Measurements from ENCODE around the gene TYRP1.

TYRP1 gene

DNA sequence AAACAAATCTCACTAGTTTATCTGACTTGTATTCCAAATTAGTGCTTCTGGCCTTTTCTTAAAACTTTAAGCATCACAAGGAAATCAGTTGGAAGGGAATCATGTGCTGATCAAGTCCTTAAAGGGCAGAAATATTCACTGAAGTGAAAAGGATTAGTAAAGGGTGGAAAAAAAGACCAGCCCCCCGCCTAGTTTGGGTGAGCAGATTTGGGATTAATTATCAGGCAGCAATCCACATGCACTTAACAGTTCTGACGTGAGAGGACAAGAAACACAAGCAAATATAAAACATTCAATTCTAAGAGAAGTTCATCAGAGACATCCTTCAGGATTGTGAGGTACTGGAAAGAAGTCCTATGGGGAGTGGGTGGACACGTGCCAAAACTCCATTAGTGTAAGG is at the start of gene TYRP1:
TYRP1 (plus strand) TSS at position 245 of the 400 bp plus-strand sequence. CDS start 612 bp downstream, outside the sequence.
- Histone ChIP-seq H3K27ac (ENCODE audit: low read depth, low read length) (no peak within 1 kb of the TSS), H3K9me3 (ENCODE audit: control insufficient read depth, insufficient read depth, low read length) (no peaks in the 10 kb centered on the region), H3K4me1 (ENCODE audit: control insufficient read depth, low read length) (no peaks in the 10 kb centered on the region), H3K4me2 (ENCODE audit: low read length) (no peak within 1 kb of the TSS), H3K36me3 (ENCODE audit: control insufficient read depth, low read length) (no peaks in the 10 kb centered on the region), H4K20me1 (ENCODE audit: control insufficient read depth, insufficient read depth, low read depth, low read length) (no peaks in the 10 kb centered on the region), H3K27me3 (ENCODE audit: control insufficient read depth, low read length) (no peaks in the 10 kb centered on the region), H3K9me2 (replicated peaks; ENCODE audit: control insufficient read depth, low read length) (no peaks in the 10 kb centered on the region), H3K79me2 (ENCODE audit: control insufficient read depth, low read length) (no peaks in the 10 kb centered on the region), H3K4me3 (ENCODE audit: low read length) (no peak within 1 kb of the TSS), H3F3A (ENCODE audit: control insufficient read depth, insufficient read depth) (no peaks in the 10 kb centered on the region)
- TF ChIP-seq, protein P1, sequence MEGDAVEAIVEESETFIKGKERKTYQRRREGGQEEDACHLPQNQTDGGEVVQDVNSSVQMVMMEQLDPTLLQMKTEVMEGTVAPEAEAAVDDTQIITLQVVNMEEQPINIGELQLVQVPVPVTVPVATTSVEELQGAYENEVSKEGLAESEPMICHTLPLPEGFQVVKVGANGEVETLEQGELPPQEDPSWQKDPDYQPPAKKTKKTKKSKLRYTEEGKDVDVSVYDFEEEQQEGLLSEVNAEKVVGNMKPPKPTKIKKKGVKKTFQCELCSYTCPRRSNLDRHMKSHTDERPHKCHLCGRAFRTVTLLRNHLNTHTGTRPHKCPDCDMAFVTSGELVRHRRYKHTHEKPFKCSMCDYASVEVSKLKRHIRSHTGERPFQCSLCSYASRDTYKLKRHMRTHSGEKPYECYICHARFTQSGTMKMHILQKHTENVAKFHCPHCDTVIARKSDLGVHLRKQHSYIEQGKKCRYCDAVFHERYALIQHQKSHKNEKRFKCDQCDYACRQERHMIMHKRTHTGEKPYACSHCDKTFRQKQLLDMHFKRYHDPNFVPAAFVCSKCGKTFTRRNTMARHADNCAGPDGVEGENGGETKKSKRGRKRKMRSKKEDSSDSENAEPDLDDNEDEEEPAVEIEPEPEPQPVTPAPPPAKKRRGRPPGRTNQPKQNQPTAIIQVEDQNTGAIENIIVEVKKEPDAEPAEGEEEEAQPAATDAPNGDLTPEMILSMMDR (IDR thresholded peaks at IDR 0.05; ENCODE audit: low read depth, low read length, poor library complexity, severe bottlenecking): no peak
- no peak for TF ChIP-seq EZH2phosphoT487 (IDR thresholded peaks at IDR 0.05; ENCODE audit: borderline replicate concordance, low read length)

GRCh38 chr9:12643686-12644085 is 49.5 kb upstream of the TYRP1 start:
- no peaks in the 10 kb centered on the region for H4K20me1 ChIP-seq (ENCODE audit: control insufficient read depth, insufficient read depth, low read depth, low read length)
- no peak overlapping the region for H3K27ac ChIP-seq (ENCODE audit: low read depth, low read length)
- no peaks in the 10 kb centered on the region for H3K36me3 ChIP-seq (ENCODE audit: control insufficient read depth, low read length)
- no peaks in the 10 kb centered on the region for H3K27me3 ChIP-seq (ENCODE audit: control insufficient read depth, low read length)
- TF ChIP-seq EZH2phosphoT487 (IDR thresholded peaks at IDR 0.05; ENCODE audit: borderline replicate concordance, low read length): no peak
- TF ChIP-seq, protein P1 (IDR thresholded peaks at IDR 0.05; ENCODE audit: low read depth, low read length, poor library complexity, severe bottlenecking): no peak
- no peaks in the 10 kb centered on the region for H3F3A ChIP-seq (ENCODE audit: control insufficient read depth, insufficient read depth)
- H3K4me1 ChIP-seq (ENCODE audit: control insufficient read depth, low read length): no peaks in the 10 kb centered on the region
- H3K79me2 ChIP-seq (ENCODE audit: control insufficient read depth, low read length): no peaks in the 10 kb centered on the region
- no peak overlapping the region for H3K4me3 ChIP-seq (ENCODE audit: low read length)
- no peaks in the 10 kb centered on the region for H3K9me3 ChIP-seq (ENCODE audit: control insufficient read depth, insufficient read depth, low read length)
- no peaks in the 10 kb centered on the region for H3K9me2 ChIP-seq (replicated peaks; ENCODE audit: control insufficient read depth, low read length)
- H3K4me2 ChIP-seq (ENCODE audit: low read length): no peak overlapping the region

DNA sequence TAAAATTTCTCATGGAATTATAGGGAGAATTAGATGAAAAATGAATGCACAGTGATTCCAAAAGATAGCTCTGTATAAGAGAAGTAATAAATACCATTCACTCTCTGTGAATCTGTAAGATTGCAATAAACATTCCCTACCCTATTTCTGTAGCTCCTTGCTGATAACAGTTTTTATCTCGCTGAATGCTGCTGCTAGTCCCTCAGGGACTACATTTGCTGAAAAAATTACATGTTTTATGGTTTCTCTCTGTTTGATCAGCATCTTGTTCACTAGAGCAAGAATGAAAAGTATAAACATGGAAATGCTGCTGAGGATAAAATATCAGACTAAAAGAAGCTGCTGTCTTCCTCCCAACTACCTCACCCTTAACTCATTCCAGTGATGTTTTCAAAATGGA is 44.3 kb upstream of the TYRP1 start:
- H3K4me2 ChIP-seq (ENCODE audit: low read length): no peak overlapping the region
- no peaks in the 10 kb centered on the region for H3K27me3 ChIP-seq (ENCODE audit: control insufficient read depth, low read length)
- no peak for TF ChIP-seq EZH2phosphoT487 (IDR thresholded peaks at IDR 0.05; ENCODE audit: borderline replicate concordance, low read length)
- TF ChIP-seq, protein P1 (IDR thresholded peaks at IDR 0.05; ENCODE audit: low read depth, low read length, poor library complexity, severe bottlenecking): no peak
- H3K4me1 ChIP-seq (ENCODE audit: control insufficient read depth, low read length): no peaks in the 10 kb centered on the region
- no peaks in the 10 kb centered on the region for H3K36me3 ChIP-seq (ENCODE audit: control insufficient read depth, low read length)
- H3K4me3 ChIP-seq (ENCODE audit: low read length): no peak overlapping the region
- no peaks in the 10 kb centered on the region for H3F3A ChIP-seq (ENCODE audit: control insufficient read depth, insufficient read depth)
- H3K27ac ChIP-seq (ENCODE audit: low read depth, low read length): no peak overlapping the region
- H3K9me3 ChIP-seq (ENCODE audit: control insufficient read depth, insufficient read depth, low read length): no peaks in the 10 kb centered on the region
- H4K20me1 ChIP-seq (ENCODE audit: control insufficient read depth, insufficient read depth, low read depth, low read length): no peaks in the 10 kb centered on the region
- H3K9me2 ChIP-seq (replicated peaks; ENCODE audit: control insufficient read depth, low read length): no peaks in the 10 kb centered on the region
- no peaks in the 10 kb centered on the region for H3K79me2 ChIP-seq (ENCODE audit: control insufficient read depth, low read length)
